HFF-Myc (cell line): ENCODE results near the gene MTF1.

Experiments used
- DNase-seq: peaks from one replicate; pipeline ENCODE4 v3.0.0-alpha.2; 2011; ENCODE audit warnings: low read depth; ENCODE audit errors: extremely low read depth
- H3K4me3 ChIP-seq: replicated peaks from 2 replicates; pipeline ENCODE4 v1.5.1; 2011; ENCODE audit warnings: low read depth, mild to moderate bottlenecking, control low read depth, low read length
- TF ChIP-seq, protein P1 (sequence below): IDR thresholded peaks from 2 replicates; pipeline ENCODE4 v1.5.1; 2012; ENCODE audit warnings: mild to moderate bottlenecking, low read depth, low read length, control low read depth; ENCODE audit errors: missing control alignments

Gene MTF1

DNA sequence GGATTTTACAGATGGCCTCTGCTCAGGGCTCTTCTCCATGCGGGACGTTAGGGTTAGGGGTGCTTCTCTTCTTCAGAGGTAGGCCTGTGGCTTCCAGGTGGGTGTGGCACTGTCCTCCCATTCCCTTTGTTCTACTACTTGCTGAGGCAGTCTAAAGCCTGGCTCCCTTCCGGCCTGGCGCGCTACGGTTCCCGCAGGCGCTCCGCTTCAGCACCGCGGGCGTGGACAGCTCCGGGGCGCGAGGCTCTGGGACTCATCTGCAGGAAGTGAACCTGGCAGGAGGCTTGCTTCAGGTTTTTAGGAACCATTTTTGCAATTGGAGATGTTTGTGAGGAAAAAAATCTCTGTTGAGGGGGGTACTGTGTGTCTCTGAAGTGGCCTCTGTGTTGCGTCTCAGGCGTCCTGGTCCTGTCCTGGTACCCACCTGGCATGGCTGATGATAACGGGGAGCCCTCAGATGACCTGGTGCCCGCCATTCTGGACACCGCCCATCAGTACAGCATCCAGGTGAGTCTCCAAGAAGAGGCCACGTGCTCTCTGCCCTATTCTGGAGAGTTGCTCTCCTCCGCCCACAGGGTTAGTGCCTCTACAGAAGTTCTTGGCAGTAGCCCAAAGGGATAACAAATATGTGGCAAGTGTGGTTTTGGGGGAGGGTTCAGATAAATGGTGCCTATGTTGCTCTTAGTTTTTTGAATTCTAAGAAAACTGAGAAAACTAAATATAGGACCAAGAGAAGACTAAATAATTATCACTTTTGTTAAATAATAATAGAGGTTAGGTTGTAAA lies 63.9 kb downstream of the MTF1 start:
- no peak for DNase-seq
- H3K4me3 ChIP-seq = no peak overlapping the region
- TF ChIP-seq, protein P1, sequence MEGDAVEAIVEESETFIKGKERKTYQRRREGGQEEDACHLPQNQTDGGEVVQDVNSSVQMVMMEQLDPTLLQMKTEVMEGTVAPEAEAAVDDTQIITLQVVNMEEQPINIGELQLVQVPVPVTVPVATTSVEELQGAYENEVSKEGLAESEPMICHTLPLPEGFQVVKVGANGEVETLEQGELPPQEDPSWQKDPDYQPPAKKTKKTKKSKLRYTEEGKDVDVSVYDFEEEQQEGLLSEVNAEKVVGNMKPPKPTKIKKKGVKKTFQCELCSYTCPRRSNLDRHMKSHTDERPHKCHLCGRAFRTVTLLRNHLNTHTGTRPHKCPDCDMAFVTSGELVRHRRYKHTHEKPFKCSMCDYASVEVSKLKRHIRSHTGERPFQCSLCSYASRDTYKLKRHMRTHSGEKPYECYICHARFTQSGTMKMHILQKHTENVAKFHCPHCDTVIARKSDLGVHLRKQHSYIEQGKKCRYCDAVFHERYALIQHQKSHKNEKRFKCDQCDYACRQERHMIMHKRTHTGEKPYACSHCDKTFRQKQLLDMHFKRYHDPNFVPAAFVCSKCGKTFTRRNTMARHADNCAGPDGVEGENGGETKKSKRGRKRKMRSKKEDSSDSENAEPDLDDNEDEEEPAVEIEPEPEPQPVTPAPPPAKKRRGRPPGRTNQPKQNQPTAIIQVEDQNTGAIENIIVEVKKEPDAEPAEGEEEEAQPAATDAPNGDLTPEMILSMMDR = no peak

DNA sequence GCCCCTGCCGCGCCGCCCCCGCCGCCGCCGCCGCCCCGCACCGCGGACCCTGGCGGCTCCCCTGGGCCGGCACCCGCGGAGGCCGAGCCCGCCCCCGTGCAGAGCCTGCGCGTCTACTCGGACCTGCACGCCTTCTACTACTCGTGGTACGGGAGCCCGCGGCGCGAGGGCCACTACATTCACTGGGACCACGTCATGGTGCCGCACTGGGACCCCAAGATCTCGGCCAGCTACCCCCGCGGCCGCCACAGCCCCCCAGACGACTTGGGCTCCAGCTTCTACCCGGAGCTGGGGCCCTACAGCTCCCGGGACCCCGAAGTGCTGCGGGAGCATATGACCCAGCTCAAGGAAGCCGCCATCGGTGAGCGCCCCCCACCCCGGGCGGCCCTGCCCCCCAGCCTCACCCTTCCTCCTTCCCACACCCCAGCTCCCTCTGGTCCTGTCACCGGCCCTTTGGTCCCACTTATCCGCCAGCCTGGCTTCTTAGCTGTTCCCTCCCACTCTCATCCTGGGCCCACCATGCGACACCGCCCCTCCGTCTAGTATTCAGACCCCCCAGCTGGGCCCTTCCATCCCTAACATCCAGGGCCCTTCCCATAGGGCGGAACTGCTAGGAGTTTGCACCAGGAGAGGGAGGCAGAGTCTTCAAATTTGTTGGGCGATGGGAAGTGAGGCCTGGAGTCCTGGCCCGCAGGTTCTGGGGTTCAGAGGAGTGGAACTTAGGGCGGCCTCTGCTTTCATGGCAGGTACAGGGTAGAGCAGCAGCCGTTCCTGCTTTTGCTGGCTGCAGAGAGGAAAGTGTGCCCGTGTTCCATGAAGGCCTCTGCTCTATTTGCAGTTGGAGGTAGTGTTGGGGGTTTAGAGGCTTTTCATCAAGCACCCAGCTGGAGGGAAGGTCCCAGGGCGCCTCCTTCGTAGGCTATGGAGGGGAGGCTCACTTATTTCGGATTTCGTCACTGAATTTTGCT lies 64.7 kb downstream of the MTF1 start:
- TF ChIP-seq, protein P1 = no peak
- no peak for DNase-seq
- no peak overlapping the region for H3K4me3 ChIP-seq

DNA sequence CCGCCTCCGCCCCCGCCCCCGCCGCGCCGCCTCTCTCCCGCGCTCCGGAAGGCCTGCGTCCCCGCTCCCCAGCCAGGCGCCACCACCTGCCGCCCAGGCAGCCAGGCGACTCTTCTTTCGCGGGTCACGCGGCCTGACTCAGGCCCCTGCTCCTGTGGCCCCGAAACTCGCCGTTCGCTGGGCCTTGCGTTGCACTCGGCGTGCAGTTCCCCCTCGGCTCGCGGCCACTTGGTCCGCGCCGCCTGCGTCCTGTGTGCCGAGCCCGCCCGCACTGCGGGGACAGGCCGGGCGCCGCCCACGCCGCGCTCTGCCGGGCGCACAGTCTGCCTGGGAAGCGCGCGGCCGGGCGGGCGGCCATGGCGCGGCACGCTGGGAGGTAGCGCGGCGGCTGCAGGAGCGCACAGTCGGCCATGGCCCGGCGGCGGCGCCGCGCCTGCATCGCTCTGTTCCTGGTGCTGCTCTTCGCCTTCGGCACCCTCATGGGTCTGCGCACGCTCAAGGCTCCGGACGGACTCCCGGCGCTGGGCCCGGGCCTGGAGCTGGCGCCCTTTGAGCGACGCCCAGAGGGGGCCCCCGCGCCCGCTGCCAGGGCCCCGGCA lies 65.5 kb downstream of the MTF1 start, which contains the start of gene MANEAL:
Gene MANEAL, plus strand, starts transcription at position 75 of the 599 bp plus-strand sequence. Its CDS starts 336 bp downstream, at position 411.
- peak within 1 kb of the TSS; percentile 36 for H3K4me3 ChIP-seq
- TF ChIP-seq, protein P1 = no peak
- DNase-seq = no peak

DNA sequence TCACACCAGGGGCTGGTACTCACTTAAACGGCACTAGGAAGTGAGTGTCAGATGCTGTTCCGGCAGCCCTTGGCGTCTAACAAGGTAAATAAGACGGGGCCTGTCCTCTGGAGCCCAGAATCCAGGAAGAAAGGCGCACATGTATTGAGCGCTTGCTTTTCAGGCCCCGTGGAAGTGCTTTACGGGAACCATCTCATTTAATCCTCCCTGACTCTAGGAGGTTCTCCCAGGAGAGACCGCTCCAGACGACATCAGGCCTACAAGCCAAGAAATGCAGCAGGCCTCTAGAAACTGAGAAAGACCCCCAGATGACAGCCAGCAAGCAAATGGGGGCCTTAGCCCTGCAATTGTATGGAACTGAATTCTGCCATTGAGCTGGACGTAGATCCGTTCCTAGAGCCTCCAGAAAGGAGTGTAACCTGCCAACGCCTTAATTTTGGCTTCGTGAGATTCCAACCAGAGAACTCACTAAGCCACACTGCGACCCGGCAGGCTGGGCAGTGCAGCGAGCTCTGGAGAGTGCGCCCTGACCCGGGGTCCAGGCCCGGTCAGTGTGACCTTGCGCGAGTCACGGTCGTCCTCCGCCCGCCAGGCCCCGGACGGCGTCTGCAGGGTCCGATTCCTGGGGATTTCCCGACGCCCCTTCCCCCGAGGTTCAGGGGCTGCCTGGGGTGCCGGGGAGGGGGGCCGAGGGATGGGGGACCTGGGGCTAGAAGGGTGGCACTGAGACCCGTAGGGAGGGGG lies 66.3 kb downstream of the MTF1 start:
- H3K4me3 ChIP-seq = no peak overlapping the region
- no peak for DNase-seq
- TF ChIP-seq, protein P1 = no peak

DNA sequence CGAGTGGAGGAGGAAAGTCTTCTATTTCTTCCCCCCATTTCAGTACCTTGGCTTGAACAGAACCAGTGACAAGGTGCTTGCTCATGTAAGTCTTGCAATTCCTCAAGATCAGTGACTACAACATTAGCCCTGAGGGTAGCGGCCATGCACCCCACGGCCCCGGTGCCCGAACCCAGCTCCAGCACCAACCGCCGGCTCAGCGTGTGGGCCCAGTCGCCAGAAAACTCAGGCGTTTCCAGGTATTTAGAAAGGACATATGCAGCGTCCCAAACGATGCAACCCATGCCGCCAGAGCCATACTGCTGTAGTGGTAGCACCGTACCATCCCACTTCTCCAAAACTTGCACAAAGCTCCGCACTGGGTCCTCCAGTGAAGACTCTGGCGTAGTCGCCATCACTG lies 76.9 kb downstream of the MTF1 start:
- TF ChIP-seq, protein P1 = no peak
- H3K4me3 ChIP-seq = no peak overlapping the region
- DNase-seq = no peak

DNA sequence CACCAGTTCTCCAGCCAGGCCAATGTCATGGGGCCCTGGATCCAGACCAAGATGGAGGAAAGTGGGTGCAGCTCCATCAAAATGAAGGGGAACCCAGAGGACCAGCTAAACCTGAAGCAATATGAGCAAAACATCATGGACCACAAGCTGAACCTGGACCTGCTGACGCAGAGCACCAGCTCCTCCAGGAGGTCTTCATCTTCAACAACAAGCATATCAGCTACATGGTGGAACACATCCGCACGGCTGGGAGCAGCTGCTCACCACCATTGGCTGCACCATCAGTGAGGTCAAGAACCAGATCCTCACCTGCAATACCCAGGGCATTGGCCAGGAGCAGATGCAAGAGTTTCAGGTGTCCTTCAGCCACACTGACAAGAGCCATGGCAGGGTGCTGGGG lies 80.7 kb downstream of the MTF1 start:
- DNase-seq = no peak
- TF ChIP-seq, protein P1 = no peak
- no peak overlapping the region for H3K4me3 ChIP-seq
